Small intestine (tissue), 7 donors: ENCODE measurements around the gene DPPA5. TPM values are rescaled to one million over a fixed set of nuclear protein-coding genes. Genes with fewer than 3 reads are reported as not detected.

Experiments used
- DNase-seq, 2 donors: peaks; one replicate each; pipeline versions ENCODE4 v3.0.0 to v3.0.0-alpha.2; 2013
- FAIRE-seq: peaks from 2 replicates; lab custom pipeline; 2012; peaks lifted over from hg19 to GRCh38; lab: Jason Lieb, UNC
- H3K27ac ChIP-seq, 3 donors: one replicate each; pipeline ENCODE4 v1.5.1; 2013; ENCODE audit warnings: low read length in 2 of 3, mild to moderate bottlenecking in 2 of 3, control low read depth in 1 of 3, inconsistent platforms in 1 of 3, low read depth in 1 of 3, moderate library complexity in 1 of 3
- H3K27me3 ChIP-seq, 3 donors: one replicate each; pipeline ENCODE4 v1.6.1; 2013; ENCODE audit warnings: low read length in 3 of 3, inconsistent platforms in 1 of 3; ENCODE audit not compliant: control insufficient read depth in 3 of 3, insufficient read depth in 3 of 3
- H3K36me3 ChIP-seq, 3 donors: one replicate each; pipeline ENCODE4 v1.6.1; 2013; ENCODE audit warnings: low read length in 3 of 3, inconsistent platforms in 1 of 3, low read depth in 1 of 3, mild to moderate bottlenecking in 1 of 3, moderate library complexity in 1 of 3; ENCODE audit not compliant: control insufficient read depth in 3 of 3, insufficient read depth in 2 of 3
- H3K4me1 ChIP-seq, 3 donors: one replicate each; pipeline ENCODE4 v1.6.1; 2013; ENCODE audit warnings: low read length in 2 of 3, inconsistent platforms in 1 of 3, low read depth in 1 of 3, mild to moderate bottlenecking in 1 of 3, moderate library complexity in 1 of 3; ENCODE audit not compliant: control insufficient read depth in 3 of 3, insufficient read depth in 2 of 3
- H3K4me3 ChIP-seq, 3 donors: one replicate each; pipeline ENCODE4 v1.5.1; 2013; ENCODE audit warnings: low read length in 3 of 3, control low read depth in 1 of 3, inconsistent platforms in 1 of 3, low read depth in 1 of 3, mild to moderate bottlenecking in 1 of 3, moderate library complexity in 1 of 3
- H3K9me3 ChIP-seq, 2 donors: one replicate each; pipeline ENCODE4 v1.6.1; 2013; ENCODE audit warnings: low read depth in 1 of 2, low read length in 1 of 2; ENCODE audit not compliant: control insufficient read depth in 2 of 2, insufficient read depth in 1 of 2
- WGBS, 3 donors: extraction: QIAGEN DNeasy Blood & Tissue Kit; methylation state at CpG; one replicate each; pipeline ENCODE4 v1.1.7; 2013; 5-methylcytosine and 5-hydroxymethylcytosine counted together
- polyA plus RNA-seq, 4 donors: library from polyadenylated mRNA; stranded (reverse) in 3 of 4; unstranded in 1 of 4; fragments of 200-250 nt in 3 of 4; fragments of 120-200 nt in 1 of 4; gene quantifications; one replicate each; pipeline versions ENCODE4 v1.2.1 to v1.2.3, GENCODE V29; 2013
- donor health status: healthy with polysubstance abuse.
- donor health status: control.
- donor health status: control.
- donor health status: Bipolar disorder and iron deficiency.
- donor health status: healthy.

Gene DPPA5
- polyA plus RNA-seq, 4 donors, result not detected

DNA sequence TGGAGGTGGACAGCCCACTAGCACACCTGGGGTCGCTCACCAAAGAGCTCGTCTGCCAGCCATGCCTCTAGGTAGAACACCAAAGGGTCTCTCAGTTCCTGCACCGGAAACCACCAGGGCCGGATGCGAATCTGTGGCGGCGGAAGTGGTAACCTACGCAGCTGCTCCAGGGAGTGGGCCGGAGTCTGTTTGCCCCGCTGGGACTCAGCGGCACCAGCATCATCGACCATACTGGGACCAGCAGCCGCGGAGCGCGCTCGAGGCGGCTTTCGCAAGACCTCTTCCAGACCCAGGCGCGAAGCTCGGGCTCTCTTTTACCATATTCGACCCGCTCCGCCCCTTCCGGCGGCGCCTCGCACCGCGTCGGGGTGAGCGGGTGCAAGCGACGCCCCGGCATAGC is 15.5 kb upstream of the DPPA5 start, which contains the start of gene OOEP:
OOEP (minus strand) TSS at position 335 of the 400 bp plus-strand sequence; CDS start at position 230, 105 bp downstream.
- 97 to 98% (median 97%) methylated on average over 34 to 36 of the region's 36 CpGs for WGBS, 3 donors
- no peaks in the 10 kb centered on the region for H3K36me3 ChIP-seq
- FAIRE-seq, result no peak
- no peak within 1 kb of the TSS for H3K4me3 ChIP-seq
- peaks cover 0 to 22% of the 10 kb centered on the region in 2 donors for H3K9me3 ChIP-seq
- no peaks in the 10 kb centered on the region for H3K27me3 ChIP-seq
- no peaks in the 10 kb centered on the region for H3K4me1 ChIP-seq
- no peak within 1 kb of the TSS for H3K27ac ChIP-seq
- DNase-seq, result no peak

DNA sequence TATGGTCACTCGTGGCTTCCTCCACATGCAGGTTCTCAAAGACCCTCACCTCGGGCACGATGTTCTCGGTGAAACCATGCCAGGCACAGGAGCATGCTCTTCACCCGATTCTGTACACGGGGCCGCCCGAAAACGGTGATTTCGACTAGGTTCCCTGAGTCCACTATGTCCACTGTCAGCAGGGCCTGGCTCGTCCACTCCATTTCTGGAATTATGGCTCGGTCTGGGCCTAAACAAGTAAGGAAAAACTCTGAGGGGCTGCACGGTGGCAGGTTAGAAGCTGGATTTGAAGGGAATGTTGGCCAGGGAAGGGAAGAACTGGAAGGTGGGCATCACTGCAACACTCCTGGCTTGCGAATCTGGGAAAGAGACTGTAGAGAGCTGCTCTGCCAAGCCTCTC is 15.1 kb upstream of the DPPA5 start:
- FAIRE-seq (no peak), DNase-seq (no peak)
- no peak overlapping the region for H3K4me3 ChIP-seq
- 91 to 94% (median 91%) methylated on average over 14 of the region's 14 CpGs for WGBS, 3 donors
- peaks cover 0 to 22% of the 10 kb centered on the region in 2 donors for H3K9me3 ChIP-seq
- H3K36me3 ChIP-seq, result no peaks in the 10 kb centered on the region
- no peaks in the 10 kb centered on the region for H3K4me1 ChIP-seq
- no peak overlapping the region for H3K27ac ChIP-seq
- H3K27me3 ChIP-seq, result no peaks in the 10 kb centered on the region

DNA sequence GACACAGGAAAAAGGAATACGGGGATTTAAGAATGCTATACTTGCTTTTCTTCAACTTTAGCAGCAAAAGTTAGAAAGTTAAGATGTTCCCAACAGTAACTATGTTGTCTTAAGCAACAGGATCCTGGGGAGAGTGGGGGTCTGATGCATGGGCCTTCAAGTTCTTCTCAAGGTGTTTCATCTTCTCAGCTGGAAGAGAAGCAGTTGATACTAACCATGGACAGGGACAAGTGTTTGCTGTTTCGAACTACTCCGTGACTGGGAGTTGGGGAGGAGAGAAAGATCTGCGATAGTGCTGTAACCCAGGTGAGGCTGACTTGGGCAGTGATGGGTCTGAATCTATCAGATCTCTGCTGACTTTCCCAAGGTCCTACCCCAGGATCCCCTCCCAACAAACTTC is 14.6 kb upstream of the DPPA5 start:
- Histone ChIP-seq H3K27ac (no peak overlapping the region), H3K36me3 (no peaks in the 10 kb centered on the region), H3K4me3 (no peak overlapping the region), H3K27me3 (no peaks in the 10 kb centered on the region), H3K9me3 (peaks cover 0 to 22% of the 10 kb centered on the region in 2 donors), H3K4me1 (no peaks in the 10 kb centered on the region)
- FAIRE-seq (no peak), DNase-seq (no peak)
- WGBS, 3 donors, result 84 to 92% (median 85%) methylated on average over 4 of the region's 4 CpGs

DNA sequence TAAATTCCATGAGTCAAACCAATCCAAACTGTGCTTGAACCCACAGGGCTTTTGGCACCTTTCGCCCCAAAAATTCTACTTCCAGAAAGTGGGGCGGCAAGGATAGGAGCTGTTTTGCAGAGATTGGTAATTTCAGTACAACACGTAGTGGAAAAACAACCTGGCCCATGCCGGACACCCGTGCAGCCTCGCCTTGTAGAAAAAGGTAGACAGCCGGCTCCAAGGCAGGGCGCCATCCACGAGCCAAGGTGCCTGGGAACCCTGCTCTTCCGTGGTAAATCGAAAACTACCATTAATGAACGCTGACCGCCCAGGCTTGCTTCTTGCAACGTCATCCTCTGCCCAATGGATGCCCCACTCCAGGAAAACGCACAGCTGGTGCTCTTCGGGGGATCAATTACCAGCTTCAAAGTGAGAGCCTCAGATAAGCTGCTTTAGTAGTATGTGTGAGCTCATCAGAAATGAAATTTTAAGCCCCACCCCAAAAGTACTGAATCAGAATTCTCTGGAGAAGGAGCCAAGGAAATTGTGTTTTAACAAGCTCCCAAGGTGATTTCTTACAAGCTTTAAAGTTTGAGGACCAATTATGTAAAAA is 13.8 kb upstream of the DPPA5 start:
- WGBS, 3 donors, result 67 to 73% (median 71%) methylated on average over 16 of the region's 16 CpGs
- H3K36me3 ChIP-seq, result no peaks in the 10 kb centered on the region
- no peak overlapping the region for H3K4me3 ChIP-seq
- DNase-seq (no peak), FAIRE-seq (no peak)
- no peak overlapping the region for H3K27ac ChIP-seq
- H3K9me3 ChIP-seq, result peaks cover 0 to 27% of the 10 kb centered on the region in 2 donors
- no peaks in the 10 kb centered on the region for H3K4me1 ChIP-seq
- H3K27me3 ChIP-seq, result no peaks in the 10 kb centered on the region

DNA sequence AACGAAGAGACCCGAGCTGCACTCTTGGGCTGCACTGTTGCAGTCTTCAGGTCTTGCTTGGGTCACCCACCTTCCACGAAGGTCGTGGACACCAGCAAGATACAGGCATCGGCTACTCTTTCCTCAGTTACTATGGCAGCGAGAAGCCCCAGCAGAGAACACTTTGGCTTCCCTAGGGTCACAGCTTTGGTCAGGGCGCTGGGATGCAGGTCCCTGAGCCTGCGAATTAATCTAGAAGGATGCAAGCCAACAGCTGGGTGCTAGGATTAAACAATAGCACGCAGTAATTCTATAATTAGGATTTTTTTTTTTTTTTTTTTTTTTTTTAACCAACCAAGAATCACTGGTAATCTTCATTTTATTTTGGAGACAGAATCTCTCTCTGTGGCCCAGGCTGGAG is 10.5 kb upstream of the DPPA5 start:
- WGBS, 3 donors, result 92 to 93% (median 92%) methylated on average over 9 of the region's 9 CpGs
- H3K9me3 ChIP-seq, result peaks cover 0 to 9% of the 10 kb centered on the region in 2 donors
- FAIRE-seq (no peak), DNase-seq (no peak)
- H3K27me3 ChIP-seq, result no peaks in the 10 kb centered on the region
- H3K4me1 ChIP-seq, result no peaks in the 10 kb centered on the region
- no peak overlapping the region for H3K4me3 ChIP-seq
- H3K27ac ChIP-seq, result no peak overlapping the region
- no peaks in the 10 kb centered on the region for H3K36me3 ChIP-seq

DNA sequence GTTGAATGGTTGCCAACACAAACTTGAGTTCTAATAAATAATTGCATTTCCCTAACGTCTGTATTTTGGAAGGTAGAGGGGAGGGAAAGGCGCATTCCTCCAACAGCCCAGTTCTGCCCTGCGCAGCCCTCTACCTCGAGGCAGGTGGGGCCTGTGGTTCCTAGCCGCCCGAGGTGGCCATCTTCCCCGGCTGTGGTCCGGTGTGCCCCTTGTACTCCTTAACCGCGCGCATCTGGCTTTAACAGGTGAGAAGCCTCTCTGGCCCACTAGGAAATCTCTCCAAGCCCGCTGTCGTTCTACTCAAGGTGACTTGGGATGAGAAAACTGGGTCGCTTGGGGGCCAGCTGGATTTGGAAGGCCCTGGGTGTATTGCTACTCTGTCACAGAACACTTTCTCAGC is 10.0 kb upstream of the DPPA5 start:
- Histone ChIP-seq H3K27me3 (no peaks in the 10 kb centered on the region), H3K36me3 (no peaks in the 10 kb centered on the region), H3K27ac (no peak overlapping the region), H3K4me3 (no peak overlapping the region), H3K9me3 (peaks cover 0 to 9% of the 10 kb centered on the region in 2 donors), H3K4me1 (no peaks in the 10 kb centered on the region)
- FAIRE-seq (no peak), DNase-seq (no peak)
- 88 to 91% (median 90%) methylated on average over 14 of the region's 14 CpGs for WGBS, 3 donors

DNA sequence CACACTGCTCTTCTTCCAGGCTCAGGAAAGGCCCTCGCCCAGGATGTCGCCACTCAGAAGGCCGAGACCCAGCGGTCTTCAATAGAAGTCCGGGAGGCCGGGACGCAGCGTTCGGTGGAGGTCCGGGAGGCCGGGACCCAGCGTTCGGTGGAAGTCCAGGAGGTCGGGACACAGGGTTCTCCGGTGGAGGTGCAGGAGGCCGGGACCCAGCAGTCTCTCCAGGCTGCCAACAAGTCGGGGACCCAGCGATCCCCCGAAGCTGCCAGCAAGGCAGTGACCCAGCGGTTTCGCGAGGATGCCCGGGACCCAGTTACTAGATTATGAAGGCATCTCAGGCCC is 9.4 kb upstream of the DPPA5 start:
- no peaks in the 10 kb centered on the region for H3K4me1 ChIP-seq
- no peak overlapping the region for H3K4me3 ChIP-seq
- no peaks in the 10 kb centered on the region for H3K36me3 ChIP-seq
- FAIRE-seq (no peak), DNase-seq (no peak)
- WGBS, 3 donors, result 93 to 96% (median 96%) methylated on average over 23 of the region's 23 CpGs
- peaks cover 0 to 9% of the 10 kb centered on the region in 2 donors for H3K9me3 ChIP-seq
- H3K27ac ChIP-seq, result no peak overlapping the region
- no peaks in the 10 kb centered on the region for H3K27me3 ChIP-seq

DNA sequence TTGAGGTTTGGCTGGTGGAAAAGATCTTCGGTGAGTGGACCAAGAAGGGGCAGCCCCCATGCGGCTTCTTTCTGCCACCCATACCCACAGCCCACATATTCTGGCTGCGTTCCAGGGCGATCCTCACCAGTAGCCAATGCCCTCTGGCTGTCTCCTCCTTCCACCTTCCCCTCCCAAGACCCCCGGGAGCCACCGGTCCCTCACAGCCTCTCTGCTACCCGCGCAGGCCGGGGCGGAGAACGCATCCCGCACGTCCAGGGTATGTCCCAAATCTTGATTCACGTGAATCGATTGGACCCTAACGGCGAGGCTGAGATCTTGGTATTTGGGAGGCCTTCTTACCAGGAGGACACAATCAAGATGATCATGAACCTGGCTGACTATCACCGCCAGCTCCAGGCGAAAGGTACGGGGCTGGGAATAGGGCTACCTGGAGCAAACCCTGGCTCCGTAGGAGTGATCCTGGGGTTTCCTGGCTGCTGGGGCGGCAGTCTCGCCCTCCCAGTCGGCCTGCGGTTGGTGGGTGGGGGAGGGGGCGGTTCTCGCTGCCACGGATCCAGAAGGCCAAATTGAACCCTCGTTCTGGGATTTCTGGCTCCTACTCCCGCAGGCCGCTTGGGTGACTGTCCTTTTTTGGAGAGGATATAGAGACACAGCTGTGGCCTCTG is 8.9 kb upstream of the DPPA5 start:
- Histone ChIP-seq H3K27me3 (no peaks in the 10 kb centered on the region), H3K9me3 (peaks cover 0 to 9% of the 10 kb centered on the region in 2 donors), H3K36me3 (no peaks in the 10 kb centered on the region), H3K27ac (no peak overlapping the region), H3K4me1 (no peaks in the 10 kb centered on the region), H3K4me3 (no peak overlapping the region)
- FAIRE-seq, result no peak
- DNase-seq, result no peak
- WGBS, 3 donors, result 94 to 95% (median 94%) methylated on average over 29 to 31 of the region's 31 CpGs
